ENCODE measurements around the gene SURF2. TPM values are rescaled to one million over a fixed set of nuclear protein-coding genes. Genes with fewer than 3 reads are reported as not detected.
"Not testable (repeated sequence)": the region's sequence is repeated elsewhere in the genome, so short reads cannot be mapped to it uniquely, and the experiment has no call there.

The SURF2 gene
- polyA plus RNA-seq, 1 of the 3 experiments (the other 2 are of a cell fraction): 46.8 TPM

DNA sequence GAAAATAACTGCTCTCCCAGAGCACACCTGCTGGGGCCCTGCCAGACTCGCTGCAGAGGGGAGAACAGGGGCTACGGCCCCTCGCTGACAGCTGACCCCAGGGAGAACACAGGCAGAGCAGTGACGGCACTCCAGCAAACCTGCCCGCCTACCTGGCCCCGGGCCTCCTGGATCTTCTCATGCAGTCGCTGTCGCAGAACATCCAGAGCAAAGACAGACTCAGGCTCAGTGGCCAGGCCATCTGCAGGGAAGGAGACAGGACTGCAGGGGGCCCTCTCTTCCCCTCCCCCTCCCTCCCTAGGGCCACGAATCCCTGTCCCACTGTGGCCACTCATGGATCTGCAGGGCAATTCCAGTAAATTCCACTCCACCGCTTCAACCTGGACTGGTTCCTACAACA, 22.8 kb upstream of the SURF2 start (continued):
- TF ChIP-seq PBX3 (IDR thresholded peaks at IDR 0.05): no peak

DNA sequence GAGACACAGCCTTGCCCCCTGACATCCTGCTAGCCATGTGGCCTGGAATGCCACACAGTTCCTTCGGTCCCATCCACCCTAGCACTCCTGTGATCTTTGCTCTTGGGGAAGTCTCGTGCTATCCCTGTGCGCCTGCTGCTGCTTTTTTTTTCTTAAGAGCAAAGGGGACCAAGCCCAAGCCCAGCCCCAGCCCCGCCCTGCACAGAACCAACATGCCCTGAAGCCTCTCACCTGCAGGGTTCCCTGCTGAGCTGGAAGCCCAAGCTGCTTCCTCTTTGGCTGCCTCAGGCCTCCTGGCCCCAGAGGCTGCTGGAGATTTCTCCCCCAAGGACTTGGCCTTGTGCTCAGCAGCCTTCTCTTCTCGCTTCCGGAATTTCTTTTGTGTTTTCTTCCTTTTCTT, 22.2 kb upstream of the SURF2 start:
- Histone ChIP-seq H3K9ac (peak overlapping the region; percentile 85; the same call in 1 of the 2 replicates), H3K27me3 (ENCODE audit: insufficient read depth) (no peaks in the 10 kb centered on the region), H2AFZ (ENCODE audit: low read depth) (no peak overlapping the region), H3K4me1 (ENCODE audit: control insufficient read depth in 1 of 2, insufficient read depth in 2 of 2, low read depth in 1 of 2, low read length in 1 of 2) (peaks cover 8 to 15% of the 10 kb centered on the region in 2 experiments; a peak in 1 of 4 replicates), H4K20me1 (ENCODE audit: insufficient read depth) (0 out of 2 replicates have a peak, but pooled peaks cover 13% of the 10 kb centered on the region), H3K36me3 (replicated peaks in 1 of 2; ENCODE audit: control insufficient read depth in 1 of 2, insufficient read depth in 2 of 2, low read length in 1 of 2) (peaks cover 43 to 50% of the 10 kb centered on the region in 2 experiments), H3K9me3 (no peaks in the 10 kb centered on the region), H3K79me2 (ENCODE audit: insufficient read depth) (peaks cover 27% of the 10 kb centered on the region), H3K4me3 (ENCODE audit: low read depth in 2 of 2, low read length in 1 of 2) (peak overlapping the region in 1 of 2 experiments; percentile 70; a peak in 1 of 4 replicates), H3K9me2 (no peaks in the 10 kb centered on the region), H3K4me2 (peak overlapping the region; percentile 89), H3K27ac (ENCODE audit: low read depth in 2 of 2, low read length in 1 of 2) (no peak overlapping the region), H3F3A (replicated peaks; ENCODE audit: insufficient read depth) (peaks cover 21% of the 10 kb centered on the region)
- no peak for DNase-seq
- CTCF ChIA-PET: interaction anchor here (1.3 to 4.8 kb wide), 3 partner anchors 14 to 154 kb away, joined by 6 to 33 read pairs (median 7); partner anchors contain the start of genes MED22 and RPL7A
- TF ChIP-seq, protein P1, sequence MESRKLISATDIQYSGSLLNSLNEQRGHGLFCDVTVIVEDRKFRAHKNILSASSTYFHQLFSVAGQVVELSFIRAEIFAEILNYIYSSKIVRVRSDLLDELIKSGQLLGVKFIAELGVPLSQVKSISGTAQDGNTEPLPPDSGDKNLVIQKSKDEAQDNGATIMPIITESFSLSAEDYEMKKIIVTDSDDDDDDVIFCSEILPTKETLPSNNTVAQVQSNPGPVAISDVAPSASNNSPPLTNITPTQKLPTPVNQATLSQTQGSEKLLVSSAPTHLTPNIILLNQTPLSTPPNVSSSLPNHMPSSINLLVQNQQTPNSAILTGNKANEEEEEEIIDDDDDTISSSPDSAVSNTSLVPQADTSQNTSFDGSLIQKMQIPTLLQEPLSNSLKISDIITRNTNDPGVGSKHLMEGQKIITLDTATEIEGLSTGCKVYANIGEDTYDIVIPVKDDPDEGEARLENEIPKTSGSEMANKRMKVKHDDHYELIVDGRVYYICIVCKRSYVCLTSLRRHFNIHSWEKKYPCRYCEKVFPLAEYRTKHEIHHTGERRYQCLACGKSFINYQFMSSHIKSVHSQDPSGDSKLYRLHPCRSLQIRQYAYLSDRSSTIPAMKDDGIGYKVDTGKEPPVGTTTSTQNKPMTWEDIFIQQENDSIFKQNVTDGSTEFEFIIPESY (IDR thresholded peaks at IDR 0.05; ENCODE audit: borderline replicate concordance, low read depth): no peak
- TF ChIP-seq, protein P2, sequence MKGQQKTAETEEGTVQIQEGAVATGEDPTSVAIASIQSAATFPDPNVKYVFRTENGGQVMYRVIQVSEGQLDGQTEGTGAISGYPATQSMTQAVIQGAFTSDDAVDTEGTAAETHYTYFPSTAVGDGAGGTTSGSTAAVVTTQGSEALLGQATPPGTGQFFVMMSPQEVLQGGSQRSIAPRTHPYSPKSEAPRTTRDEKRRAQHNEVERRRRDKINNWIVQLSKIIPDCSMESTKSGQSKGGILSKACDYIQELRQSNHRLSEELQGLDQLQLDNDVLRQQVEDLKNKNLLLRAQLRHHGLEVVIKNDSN (IDR thresholded peaks at IDR 0.05; ENCODE audit: borderline replicate concordance, low read depth): no peak
- TF ChIP-seq, protein P3, sequence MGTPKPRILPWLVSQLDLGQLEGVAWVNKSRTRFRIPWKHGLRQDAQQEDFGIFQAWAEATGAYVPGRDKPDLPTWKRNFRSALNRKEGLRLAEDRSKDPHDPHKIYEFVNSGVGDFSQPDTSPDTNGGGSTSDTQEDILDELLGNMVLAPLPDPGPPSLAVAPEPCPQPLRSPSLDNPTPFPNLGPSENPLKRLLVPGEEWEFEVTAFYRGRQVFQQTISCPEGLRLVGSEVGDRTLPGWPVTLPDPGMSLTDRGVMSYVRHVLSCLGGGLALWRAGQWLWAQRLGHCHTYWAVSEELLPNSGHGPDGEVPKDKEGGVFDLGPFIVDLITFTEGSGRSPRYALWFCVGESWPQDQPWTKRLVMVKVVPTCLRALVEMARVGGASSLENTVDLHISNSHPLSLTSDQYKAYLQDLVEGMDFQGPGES (IDR thresholded peaks at IDR 0.05; ENCODE audit: low read depth, low read length): no peak
- TF ChIP-seq MAX (IDR thresholded peaks at IDR 0.05; ENCODE audit: low read depth): no peak
- TF ChIP-seq MEF2A (IDR thresholded peaks at IDR 0.05; ENCODE audit: borderline replicate concordance, low read depth): no peak
- TF ChIP-seq FOXM1 (IDR thresholded peaks at IDR 0.05; ENCODE audit: low read depth): no peak
- TF ChIP-seq JUND (IDR thresholded peaks at IDR 0.05): no peak
- no peak for TF ChIP-seq YY1 (IDR thresholded peaks at IDR 0.05; ENCODE audit: low read depth)
- WGBS (ENCODE audit: low lambda C conversion rate): 95% methylated on average over 6 of the region's 6 CpGs
- POLR2A ChIA-PET: interaction anchor here (0.5 to 3.8 kb wide), 2 partner anchors 14 to 21 kb away, joined by 3 to 16 read pairs; partner anchors contain the start of genes MED22 and RPL7A

- Histone ChIP-seq H3K4me2 (peak overlapping the region; percentile 89), H3K4me1 (ENCODE audit: control insufficient read depth in 1 of 2, insufficient read depth in 2 of 2, low read depth in 1 of 2, low read length in 1 of 2) (peaks cover 8 to 15% of the 10 kb centered on the region in 2 experiments; a peak in 1 of 4 replicates), H4K20me1 (ENCODE audit: insufficient read depth) (0 out of 2 replicates have a peak, but pooled peaks cover 13% of the 10 kb centered on the region), H3K9ac (peak overlapping the region; percentile 85; the same call in 1 of the 2 replicates), H3K79me2 (ENCODE audit: insufficient read depth) (peaks cover 27% of the 10 kb centered on the region), H3K36me3 (replicated peaks in 1 of 2; ENCODE audit: control insufficient read depth in 1 of 2, insufficient read depth in 2 of 2, low read length in 1 of 2) (peaks cover 38 to 54% of the 10 kb centered on the region in 2 experiments), H3F3A (replicated peaks; ENCODE audit: insufficient read depth) (peaks cover 20% of the 10 kb centered on the region), H3K4me3 (ENCODE audit: low read depth in 2 of 2, low read length in 1 of 2) (peak overlapping the region; percentile 70 to 100; a peak in 3 of 4 replicates)
- H3K27ac ChIP-seq (ENCODE audit: low read depth in 2 of 2, low read length in 1 of 2); DNase-seq; H3K27me3 ChIP-seq (ENCODE audit: insufficient read depth); H3K9me3 ChIP-seq; H2AFZ ChIP-seq (ENCODE audit: low read depth); H3K9me2 ChIP-seq: not testable (repeated sequence)
- POLR2A ChIA-PET: interaction anchor here (3.8 kb wide), 1 partner anchor 13 kb away, joined by 16 read pairs; the partner anchor contains the start of genes MED22 and RPL7A
- CTCF ChIA-PET: interaction anchor here (0.8 to 4.8 kb wide), 3 partner anchors 148 to 154 kb away, joined by 3 to 33 read pairs (median 7); no protein-coding TSS in a partner anchor
- WGBS (ENCODE audit: low lambda C conversion rate): 85% methylated on average over 11 of the region's 11 CpGs
Observed at GRCh38 chr9:133334888-133335287, 21.5 kb upstream of the SURF2 start.
